ENCODE measurements around the gene CLC.

DNA sequence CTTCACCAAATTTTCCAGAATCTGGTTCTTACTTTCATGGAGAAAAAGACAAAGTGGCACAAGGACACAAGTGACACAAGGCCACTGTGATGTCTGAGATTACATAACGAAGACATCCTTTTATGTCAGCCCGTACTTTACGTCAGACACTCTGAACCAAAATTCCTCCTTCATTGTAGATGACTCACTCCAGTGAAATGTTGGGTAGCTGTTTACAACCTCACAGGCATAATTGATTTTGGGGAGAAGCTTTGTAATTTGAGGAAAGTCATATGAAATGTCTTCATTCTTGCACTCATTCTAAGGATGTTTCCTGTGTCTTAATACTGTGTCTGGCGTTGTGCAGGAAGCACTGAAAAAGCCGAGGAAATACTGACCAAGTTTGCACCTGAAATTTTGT is 53.6 kb downstream of the CLC start:
- TF ChIP-seq, protein P1, sequence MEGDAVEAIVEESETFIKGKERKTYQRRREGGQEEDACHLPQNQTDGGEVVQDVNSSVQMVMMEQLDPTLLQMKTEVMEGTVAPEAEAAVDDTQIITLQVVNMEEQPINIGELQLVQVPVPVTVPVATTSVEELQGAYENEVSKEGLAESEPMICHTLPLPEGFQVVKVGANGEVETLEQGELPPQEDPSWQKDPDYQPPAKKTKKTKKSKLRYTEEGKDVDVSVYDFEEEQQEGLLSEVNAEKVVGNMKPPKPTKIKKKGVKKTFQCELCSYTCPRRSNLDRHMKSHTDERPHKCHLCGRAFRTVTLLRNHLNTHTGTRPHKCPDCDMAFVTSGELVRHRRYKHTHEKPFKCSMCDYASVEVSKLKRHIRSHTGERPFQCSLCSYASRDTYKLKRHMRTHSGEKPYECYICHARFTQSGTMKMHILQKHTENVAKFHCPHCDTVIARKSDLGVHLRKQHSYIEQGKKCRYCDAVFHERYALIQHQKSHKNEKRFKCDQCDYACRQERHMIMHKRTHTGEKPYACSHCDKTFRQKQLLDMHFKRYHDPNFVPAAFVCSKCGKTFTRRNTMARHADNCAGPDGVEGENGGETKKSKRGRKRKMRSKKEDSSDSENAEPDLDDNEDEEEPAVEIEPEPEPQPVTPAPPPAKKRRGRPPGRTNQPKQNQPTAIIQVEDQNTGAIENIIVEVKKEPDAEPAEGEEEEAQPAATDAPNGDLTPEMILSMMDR (IDR thresholded peaks at IDR 0.05), result no peak
- TF ChIP-seq POLR2A (IDR thresholded peaks at IDR 0.05) (no peak), EP300 (IDR thresholded peaks at IDR 0.05) (no peak)
